ENCODE data around the gene GUCA1C.

Gene GUCA1C

DNA sequence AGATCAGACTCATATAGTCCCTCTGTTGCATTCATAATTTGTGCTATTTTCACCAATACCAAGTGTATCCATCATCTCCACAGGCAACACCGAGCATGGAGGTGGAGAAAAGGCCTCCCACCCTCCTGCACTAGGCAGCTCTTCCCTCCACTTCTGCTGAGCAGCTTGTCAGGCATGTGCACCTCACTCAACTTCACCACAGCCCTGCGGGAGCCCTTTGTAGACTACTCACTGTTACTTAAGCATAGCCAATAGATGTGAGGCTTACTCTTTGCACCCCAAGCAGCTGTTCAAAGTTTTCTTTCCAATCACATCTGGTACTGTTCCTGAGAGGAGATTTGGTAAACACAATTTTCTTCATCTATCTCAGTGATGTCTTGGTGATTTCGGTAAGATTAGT lies 16.9 kb upstream of the GUCA1C start:
- Histone ChIP-seq H4K20me1 (ENCODE audit: insufficient read depth, low read length) (no peaks in the 10 kb centered on the region), H3K9me3 (replicated peaks; ENCODE audit: insufficient read depth, low read length) (no peaks in the 10 kb centered on the region), H3K4me1 (ENCODE audit: low read length) (peaks cover 19% of the 10 kb centered on the region), H3K79me2 (ENCODE audit: low read length) (no peaks in the 10 kb centered on the region), H3K4me2 (ENCODE audit: low read depth, low read length) (no peak overlapping the region), H3K9ac (ENCODE audit: low read length) (no peak overlapping the region), H3K27me3 (replicated peaks; ENCODE audit: insufficient read depth, low read length) (no peaks in the 10 kb centered on the region), H3K9me2 (replicated peaks; ENCODE audit: insufficient read depth, low read length) (no peaks in the 10 kb centered on the region), H3K4me3 (ENCODE audit: low read length) (no peak overlapping the region), H3F3A (ENCODE audit: insufficient read depth, low read length) (peaks cover 7% of the 10 kb centered on the region), H3K27ac (ENCODE audit: low read length) (no peak overlapping the region), H3K36me3 (replicated peaks; ENCODE audit: insufficient read depth, low read length) (no peaks in the 10 kb centered on the region), H2AFZ (ENCODE audit: low read length) (no peak overlapping the region)
- TF ChIP-seq, protein P1, sequence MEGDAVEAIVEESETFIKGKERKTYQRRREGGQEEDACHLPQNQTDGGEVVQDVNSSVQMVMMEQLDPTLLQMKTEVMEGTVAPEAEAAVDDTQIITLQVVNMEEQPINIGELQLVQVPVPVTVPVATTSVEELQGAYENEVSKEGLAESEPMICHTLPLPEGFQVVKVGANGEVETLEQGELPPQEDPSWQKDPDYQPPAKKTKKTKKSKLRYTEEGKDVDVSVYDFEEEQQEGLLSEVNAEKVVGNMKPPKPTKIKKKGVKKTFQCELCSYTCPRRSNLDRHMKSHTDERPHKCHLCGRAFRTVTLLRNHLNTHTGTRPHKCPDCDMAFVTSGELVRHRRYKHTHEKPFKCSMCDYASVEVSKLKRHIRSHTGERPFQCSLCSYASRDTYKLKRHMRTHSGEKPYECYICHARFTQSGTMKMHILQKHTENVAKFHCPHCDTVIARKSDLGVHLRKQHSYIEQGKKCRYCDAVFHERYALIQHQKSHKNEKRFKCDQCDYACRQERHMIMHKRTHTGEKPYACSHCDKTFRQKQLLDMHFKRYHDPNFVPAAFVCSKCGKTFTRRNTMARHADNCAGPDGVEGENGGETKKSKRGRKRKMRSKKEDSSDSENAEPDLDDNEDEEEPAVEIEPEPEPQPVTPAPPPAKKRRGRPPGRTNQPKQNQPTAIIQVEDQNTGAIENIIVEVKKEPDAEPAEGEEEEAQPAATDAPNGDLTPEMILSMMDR (IDR thresholded peaks at IDR 0.05; ENCODE audit: low read length) = no peak
- TF ChIP-seq EZH2phosphoT487 (IDR thresholded peaks at IDR 0.05; ENCODE audit: low read length) (no peak), EZH2 (optimal IDR thresholded peaks at IDR 0.05; ENCODE audit: low read depth, low read length) (no peak)
- no peak for DNase-seq

GRCh38 chr3:108966773-108967172 lies 13.1 kb upstream of the GUCA1C start:
- Histone ChIP-seq H4K20me1 (ENCODE audit: insufficient read depth, low read length) (no peaks in the 10 kb centered on the region), H3K79me2 (ENCODE audit: low read length) (no peaks in the 10 kb centered on the region), H3K36me3 (replicated peaks; ENCODE audit: insufficient read depth, low read length) (no peaks in the 10 kb centered on the region), H2AFZ (ENCODE audit: low read length) (no peak overlapping the region), H3K27me3 (replicated peaks; ENCODE audit: insufficient read depth, low read length) (no peaks in the 10 kb centered on the region), H3K9me2 (replicated peaks; ENCODE audit: insufficient read depth, low read length) (no peaks in the 10 kb centered on the region), H3K9ac (ENCODE audit: low read length) (no peak overlapping the region), H3K4me2 (ENCODE audit: low read depth, low read length) (peak overlapping the region; percentile 71; the same call in 1 of the 2 replicates), H3K4me1 (ENCODE audit: low read length) (peaks cover 29% of the 10 kb centered on the region), H3K9me3 (replicated peaks; ENCODE audit: insufficient read depth, low read length) (no peaks in the 10 kb centered on the region), H3K4me3 (ENCODE audit: low read length) (no peak overlapping the region), H3F3A (ENCODE audit: insufficient read depth, low read length) (peaks cover 7% of the 10 kb centered on the region), H3K27ac (ENCODE audit: low read length) (no peak overlapping the region)
- no peak for DNase-seq
- no peak for TF ChIP-seq EZH2phosphoT487 (IDR thresholded peaks at IDR 0.05; ENCODE audit: low read length)
- TF ChIP-seq, protein P1 (IDR thresholded peaks at IDR 0.05; ENCODE audit: low read length) = no peak

DNA sequence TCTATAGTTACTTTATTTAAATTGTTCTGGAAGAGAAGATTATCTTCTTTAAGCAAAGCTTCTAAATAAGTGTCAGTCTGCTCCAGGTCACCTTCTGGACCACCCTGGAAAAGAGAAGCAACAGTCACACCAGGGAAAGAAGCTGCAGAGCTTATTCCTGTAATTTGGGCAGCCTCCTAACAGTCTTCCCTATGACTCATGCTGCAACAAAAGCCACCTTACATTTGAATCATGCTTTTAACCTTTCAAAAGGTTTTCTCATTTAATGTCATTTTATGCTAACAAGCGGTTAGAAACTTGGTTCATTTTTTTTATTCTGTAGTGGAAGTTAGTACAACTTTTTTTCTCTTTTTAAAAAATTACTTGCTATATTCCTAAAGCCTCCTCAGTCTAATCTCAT lies 5.3 kb upstream of the GUCA1C start:
- Histone ChIP-seq H3K36me3 (replicated peaks; ENCODE audit: insufficient read depth, low read length) (no peaks in the 10 kb centered on the region), H3K27me3 (replicated peaks; ENCODE audit: insufficient read depth, low read length) (no peaks in the 10 kb centered on the region), H3K79me2 (ENCODE audit: low read length) (no peaks in the 10 kb centered on the region), H3K4me3 (ENCODE audit: low read length) (no peak overlapping the region), H3F3A (ENCODE audit: insufficient read depth, low read length) (no peaks in the 10 kb centered on the region), H3K4me2 (ENCODE audit: low read depth, low read length) (no peak overlapping the region), H4K20me1 (ENCODE audit: insufficient read depth, low read length) (no peaks in the 10 kb centered on the region), H3K9me2 (replicated peaks; ENCODE audit: insufficient read depth, low read length) (no peaks in the 10 kb centered on the region), H2AFZ (ENCODE audit: low read length) (no peak overlapping the region), H3K9me3 (replicated peaks; ENCODE audit: insufficient read depth, low read length) (no peaks in the 10 kb centered on the region), H3K4me1 (ENCODE audit: low read length) (no peaks in the 10 kb centered on the region), H3K9ac (ENCODE audit: low read length) (no peak overlapping the region), H3K27ac (ENCODE audit: low read length) (no peak overlapping the region)
- no peak for TF ChIP-seq EZH2phosphoT487 (IDR thresholded peaks at IDR 0.05; ENCODE audit: low read length)
- no peak for TF ChIP-seq EZH2 (optimal IDR thresholded peaks at IDR 0.05; ENCODE audit: low read depth, low read length)
- TF ChIP-seq, protein P1 (IDR thresholded peaks at IDR 0.05; ENCODE audit: low read length) = no peak
- no peak for DNase-seq
